A549 (cell line): Measurements from ENCODE around the gene F2RL2.

Experiments
- BHLHE40 ChIP-seq: IDR thresholded peaks from 2 replicates; pipeline ENCODE4 v1.6.1; 2012; ENCODE audit warnings: low read depth, low read length, inconsistent platforms
- CTCF ChIP-seq: fragments of >200 bp; sonication (Bioruptor Twin); formaldehyde crosslinking; IDR thresholded peaks from 3 replicates; pipeline ENCODE4 v1.5.1; 2016
- ELK1 ChIP-seq: fragments of 150-350 bp; IDR thresholded peaks from 2 replicates; pipeline ENCODE4 v1.6.1; 2014; ENCODE audit warnings: low read depth, mild to moderate bottlenecking, low read length
- KDM1A ChIP-seq: fragments of 200-600 bp; sonication (generic); IDR thresholded peaks from 2 replicates; pipeline ENCODE4 v1.6.1; 2016; ENCODE audit warnings: low read depth, mild to moderate bottlenecking
- MAX ChIP-seq: IDR thresholded peaks from 2 replicates; pipeline ENCODE4 v1.6.1; 2012
- POLR2A ChIP-seq: IDR thresholded peaks from 2 replicates; pipeline ENCODE4 v1.6.1; 2012; ENCODE audit warnings: mild to moderate bottlenecking, low read length
- RFX5 ChIP-seq: fragments of 450-650 bp; IDR thresholded peaks from 2 replicates; pipeline ENCODE4 v1.7.1; 2014; ENCODE audit warnings: antibody characterized with exemption, mild to moderate bottlenecking, moderate library complexity

GRCh38 chr5:76604838-76605237 lies 18.4 kb downstream of the F2RL2 start:
- TF ChIP-seq CTCF (no peak), BHLHE40 (no peak), RFX5 (no peak), MAX (no peak), KDM1A (no peak), ELK1 (no peak), POLR2A (no peak)
